Measurements from ENCODE around the gene UVRAG. TPM values are rescaled to one million over a fixed set of nuclear protein-coding genes. Genes with fewer than 3 reads are reported as not detected.

The UVRAG gene
- polyA plus RNA-seq, 1 donor (not counting 4 experiments of a cell fraction or from before 2014, with no cell fraction given) = 11.9 TPM

DNA sequence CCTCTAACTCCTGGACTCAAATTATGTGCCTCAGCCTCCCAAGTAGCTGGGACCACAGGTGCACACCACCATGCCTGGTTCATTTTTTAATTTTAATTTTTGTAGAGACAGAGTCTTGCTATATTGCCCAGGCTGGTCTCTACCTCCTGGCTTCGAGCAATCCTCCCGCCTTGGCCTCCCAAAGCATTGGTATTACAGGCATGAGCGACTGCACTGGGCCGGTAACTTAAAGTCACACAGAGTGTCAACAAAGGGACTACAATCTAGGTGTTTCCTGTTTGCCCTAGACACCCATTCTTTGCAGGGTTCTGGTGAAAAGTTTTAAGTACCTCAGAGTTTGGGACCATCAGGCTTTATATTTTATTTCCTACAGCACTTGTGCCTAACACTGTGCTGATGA lies 8.4 kb downstream of the UVRAG start:
- no peak overlapping the region for H3K27ac ChIP-seq (ENCODE audit: control insufficient read depth, insufficient read depth, low read length)
- H2AFZ ChIP-seq (ENCODE audit: control insufficient read depth, low read length) = no peak overlapping the region
- no peak overlapping the region for H3K4me3 ChIP-seq (ENCODE audit: control insufficient read depth in 2 of 3, extremely low read depth in 1 of 3, insufficient read depth in 2 of 3, low read depth in 1 of 3, low read length in 3 of 3)
- no peaks in the 10 kb centered on the region for H3K27me3 ChIP-seq (ENCODE audit: control insufficient read depth, extremely low read depth, insufficient read depth, low read length)
- H3K79me2 ChIP-seq (ENCODE audit: control insufficient read depth, insufficient read depth, low read length) = peaks cover 39% of the 10 kb centered on the region
- H3K4me1 ChIP-seq (ENCODE audit: control insufficient read depth, extremely low read depth, insufficient read depth, low read length) = no peaks in the 10 kb centered on the region
- dilution Hi-C loops (cut with MboI; ENCODE audit: extremely low pct_ligation_motif_present, low sequenced_read_pairs) = no loop called here
- no peaks in the 10 kb centered on the region for H4K20me1 ChIP-seq (ENCODE audit: control insufficient read depth, extremely low read depth, insufficient read depth, low read length)
- H3K9me1 ChIP-seq (ENCODE audit: control insufficient read depth, extremely low read depth, insufficient read depth, low read length) = no peaks in the 10 kb centered on the region
- DNase-seq (ENCODE audit: low read depth, low spot score) = no peak
- H3K4me2 ChIP-seq (ENCODE audit: control insufficient read depth, extremely low read depth, insufficient read depth, low read depth, low read length) = no peak overlapping the region
- no peak overlapping the region for H3K9ac ChIP-seq (ENCODE audit: control insufficient read depth, extremely low read depth, insufficient read depth, low read length)
- TF ChIP-seq, protein P1, sequence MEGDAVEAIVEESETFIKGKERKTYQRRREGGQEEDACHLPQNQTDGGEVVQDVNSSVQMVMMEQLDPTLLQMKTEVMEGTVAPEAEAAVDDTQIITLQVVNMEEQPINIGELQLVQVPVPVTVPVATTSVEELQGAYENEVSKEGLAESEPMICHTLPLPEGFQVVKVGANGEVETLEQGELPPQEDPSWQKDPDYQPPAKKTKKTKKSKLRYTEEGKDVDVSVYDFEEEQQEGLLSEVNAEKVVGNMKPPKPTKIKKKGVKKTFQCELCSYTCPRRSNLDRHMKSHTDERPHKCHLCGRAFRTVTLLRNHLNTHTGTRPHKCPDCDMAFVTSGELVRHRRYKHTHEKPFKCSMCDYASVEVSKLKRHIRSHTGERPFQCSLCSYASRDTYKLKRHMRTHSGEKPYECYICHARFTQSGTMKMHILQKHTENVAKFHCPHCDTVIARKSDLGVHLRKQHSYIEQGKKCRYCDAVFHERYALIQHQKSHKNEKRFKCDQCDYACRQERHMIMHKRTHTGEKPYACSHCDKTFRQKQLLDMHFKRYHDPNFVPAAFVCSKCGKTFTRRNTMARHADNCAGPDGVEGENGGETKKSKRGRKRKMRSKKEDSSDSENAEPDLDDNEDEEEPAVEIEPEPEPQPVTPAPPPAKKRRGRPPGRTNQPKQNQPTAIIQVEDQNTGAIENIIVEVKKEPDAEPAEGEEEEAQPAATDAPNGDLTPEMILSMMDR (optimal IDR thresholded peaks at IDR 0.05 in 1 of 3, IDR thresholded peaks at IDR 0.05 in 1 of 3, conservative IDR thresholded peaks at IDR 0.05 in 1 of 3; ENCODE audit: extremely low read depth in 1 of 3, insufficient read depth in 2 of 3, low read length in 3 of 3) = no peak
- no peak for TF ChIP-seq EZH2 (IDR thresholded peaks at IDR 0.05; ENCODE audit: low read length)
- FAIRE-seq = no peak
- no peaks in the 10 kb centered on the region for H3K9me3 ChIP-seq (ENCODE audit: control insufficient read depth, low read depth, low read length)
- peaks cover 0 to 3% of the 10 kb centered on the region in 2 experiments for H3K36me3 ChIP-seq (ENCODE audit: control insufficient read depth in 2 of 2, extremely low read depth in 1 of 2, insufficient read depth in 2 of 2, low read length in 2 of 2)

DNA sequence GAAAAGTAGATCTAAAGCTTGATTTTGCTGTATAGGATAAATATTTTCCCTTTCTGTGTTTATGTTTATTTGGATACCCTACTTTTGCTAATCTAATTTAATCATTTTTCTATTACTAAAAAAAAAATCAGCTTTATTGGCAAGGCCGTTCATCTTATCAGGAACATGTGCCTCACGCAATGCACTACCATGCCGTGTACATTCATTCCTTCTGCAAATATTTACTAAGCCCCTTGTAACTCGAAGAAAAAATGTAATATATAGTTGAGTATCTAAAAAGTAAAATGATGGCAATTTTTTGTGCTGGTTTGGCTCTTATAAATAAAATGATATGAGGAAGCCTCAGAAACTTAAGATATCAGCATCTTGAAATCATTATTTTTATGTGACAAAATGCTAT lies 8.9 kb downstream of the UVRAG start:
- peaks cover 35% of the 10 kb centered on the region for H3K79me2 ChIP-seq (ENCODE audit: control insufficient read depth, insufficient read depth, low read length)
- no peaks in the 10 kb centered on the region for H3K9me1 ChIP-seq (ENCODE audit: control insufficient read depth, extremely low read depth, insufficient read depth, low read length)
- TF ChIP-seq, protein P1 (optimal IDR thresholded peaks at IDR 0.05 in 1 of 3, IDR thresholded peaks at IDR 0.05 in 1 of 3, conservative IDR thresholded peaks at IDR 0.05 in 1 of 3; ENCODE audit: extremely low read depth in 1 of 3, insufficient read depth in 2 of 3, low read length in 3 of 3) = no peak
- no peak overlapping the region for H3K4me3 ChIP-seq (ENCODE audit: control insufficient read depth in 2 of 3, extremely low read depth in 1 of 3, insufficient read depth in 2 of 3, low read depth in 1 of 3, low read length in 3 of 3)
- FAIRE-seq = no peak
- H3K4me1 ChIP-seq (ENCODE audit: control insufficient read depth, extremely low read depth, insufficient read depth, low read length) = no peaks in the 10 kb centered on the region
- H3K9ac ChIP-seq (ENCODE audit: control insufficient read depth, extremely low read depth, insufficient read depth, low read length) = no peak overlapping the region
- H3K9me3 ChIP-seq (ENCODE audit: control insufficient read depth, low read depth, low read length) = no peaks in the 10 kb centered on the region
- no peak overlapping the region for H3K4me2 ChIP-seq (ENCODE audit: control insufficient read depth, extremely low read depth, insufficient read depth, low read depth, low read length)
- no peak overlapping the region for H3K27ac ChIP-seq (ENCODE audit: control insufficient read depth, insufficient read depth, low read length)
- no peak overlapping the region for H2AFZ ChIP-seq (ENCODE audit: control insufficient read depth, low read length)
- no peaks in the 10 kb centered on the region for H3K27me3 ChIP-seq (ENCODE audit: control insufficient read depth, extremely low read depth, insufficient read depth, low read length)
- dilution Hi-C loops (cut with MboI; ENCODE audit: extremely low pct_ligation_motif_present, low sequenced_read_pairs) = no loop called here
- no peaks in the 10 kb centered on the region for H4K20me1 ChIP-seq (ENCODE audit: control insufficient read depth, extremely low read depth, insufficient read depth, low read length)
- peaks cover 0 to 3% of the 10 kb centered on the region in 2 experiments for H3K36me3 ChIP-seq (ENCODE audit: control insufficient read depth in 2 of 2, extremely low read depth in 1 of 2, insufficient read depth in 2 of 2, low read length in 2 of 2)
- DNase-seq (ENCODE audit: low read depth, low spot score) = no peak
